ENCODE results near the gene DCLK1.

DCLK1 gene

GRCh38 chr13:35912841-35913240 lies 218.3 kb downstream of the DCLK1 start:
- no peak for DNase-seq (ENCODE audit: extremely low read depth in 1 of 2, low read depth in 1 of 2)

- DNase-seq (ENCODE audit: extremely low read depth in 1 of 2, low read depth in 1 of 2) = no peak
Observed at GRCh38 chr13:35909837-35910540, 221.2 kb downstream of the DCLK1 start.

GRCh38 chr13:35909091-35909490 lies 222.1 kb downstream of the DCLK1 start:
- DNase-seq (ENCODE audit: extremely low read depth in 1 of 2, low read depth in 1 of 2) = no peak

- DNase-seq (ENCODE audit: extremely low read depth in 1 of 2, low read depth in 1 of 2) = no peak
Observed at GRCh38 chr13:35908226-35908625, 223.0 kb downstream of the DCLK1 start.

GRCh38 chr13:35906636-35907035 lies 224.5 kb downstream of the DCLK1 start:
- DNase-seq (ENCODE audit: extremely low read depth in 1 of 2, low read depth in 1 of 2) = no peak

- no peak for DNase-seq (ENCODE audit: extremely low read depth in 1 of 2, low read depth in 1 of 2)
Observed at GRCh38 chr13:35903075-35903474, 228.1 kb downstream of the DCLK1 start.

GRCh38 chr13:35898041-35898440 lies 233.1 kb downstream of the DCLK1 start:
- DNase-seq (ENCODE audit: extremely low read depth in 1 of 2, low read depth in 1 of 2) = no peak

GRCh38 chr13:35894636-35895035 lies 236.5 kb downstream of the DCLK1 start:
- DNase-seq (ENCODE audit: extremely low read depth in 1 of 2, low read depth in 1 of 2) = no peak

GRCh38 chr13:35892837-35893814 lies 238.1 kb downstream of the DCLK1 start:
- DNase-seq (ENCODE audit: extremely low read depth in 1 of 2, low read depth in 1 of 2) = no peak

- DNase-seq (ENCODE audit: extremely low read depth in 1 of 2, low read depth in 1 of 2) = no peak
Observed at GRCh38 chr13:35891507-35892441, 239.4 kb downstream of the DCLK1 start.

GRCh38 chr13:35889560-35889959 lies 241.6 kb downstream of the DCLK1 start:
- DNase-seq (ENCODE audit: extremely low read depth in 1 of 2, low read depth in 1 of 2) = no peak

- no peak for DNase-seq (ENCODE audit: extremely low read depth in 1 of 2, low read depth in 1 of 2)
Observed at GRCh38 chr13:35888981-35889380, 242.2 kb downstream of the DCLK1 start.

- DNase-seq (ENCODE audit: extremely low read depth in 1 of 2, low read depth in 1 of 2) = no peak
Observed at GRCh38 chr13:35888457-35888883, 242.7 kb downstream of the DCLK1 start.

GRCh38 chr13:35887115-35887666 lies 244.0 kb downstream of the DCLK1 start:
- DNase-seq (ENCODE audit: extremely low read depth in 1 of 2, low read depth in 1 of 2) = no peak

- no peak for DNase-seq (ENCODE audit: extremely low read depth in 1 of 2, low read depth in 1 of 2)
Observed at GRCh38 chr13:35886332-35887114, 244.7 kb downstream of the DCLK1 start.

GRCh38 chr13:35884211-35884760 lies 246.9 kb downstream of the DCLK1 start:
- DNase-seq (ENCODE audit: extremely low read depth in 1 of 2, low read depth in 1 of 2) = no peak

GRCh38 chr13:35882722-35883497 lies 248.3 kb downstream of the DCLK1 start:
- DNase-seq (ENCODE audit: extremely low read depth in 1 of 2, low read depth in 1 of 2) = no peak

- DNase-seq (ENCODE audit: extremely low read depth in 1 of 2, low read depth in 1 of 2) = no peak
Observed at GRCh38 chr13:35881360-35881759, 249.8 kb downstream of the DCLK1 start.

- no peak for DNase-seq (ENCODE audit: extremely low read depth in 1 of 2, low read depth in 1 of 2)
Observed at GRCh38 chr13:35879111-35879510, 252.1 kb downstream of the DCLK1 start.
